Measurements from ENCODE around the gene LIMS2. TPM values are rescaled to one million over a fixed set of nuclear protein-coding genes. Genes with fewer than 3 reads are reported as not detected.

The LIMS2 gene
- total and polyA plus RNA-seq, 2 of the 8 experiments (the other 6 are each of a cell fraction or from before 2014, with no cell fraction given): 3.3 to 4.8 TPM

DNA sequence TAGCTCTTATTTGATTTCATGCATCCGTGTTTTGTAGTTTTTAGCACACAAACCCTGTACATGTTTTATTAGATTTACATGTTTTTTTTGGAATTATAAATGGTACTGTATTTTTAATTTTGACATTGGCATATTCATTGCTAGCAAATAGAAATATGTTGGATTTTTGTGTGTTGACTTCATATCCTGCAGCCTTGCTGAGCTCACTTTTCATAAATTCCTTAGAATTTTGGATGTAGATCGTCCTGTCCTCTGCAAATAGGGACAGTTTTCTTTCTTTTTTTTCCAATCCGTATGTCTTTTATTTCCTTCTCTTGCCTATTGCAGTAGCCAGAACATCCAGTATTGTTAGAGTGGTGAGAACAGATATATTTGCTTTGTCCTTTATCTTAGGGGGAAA lies 76.1 kb downstream of the LIMS2 start:
- H2BK12ac ChIP-seq (ENCODE audit: low read depth, low read length): no peak overlapping the region
- no peaks in the 10 kb centered on the region for H3K36me3 ChIP-seq (ENCODE audit: control insufficient read depth in 2 of 4, insufficient read depth in 4 of 4, low read length in 3 of 4)
- DNase-seq (ENCODE audit: low read depth in 1 of 2, low spot score in 2 of 2): no peak
- no peak overlapping the region for H2BK5ac ChIP-seq (ENCODE audit: low read depth, low read length)
- no peak overlapping the region for H2BK15ac ChIP-seq (ENCODE audit: low read length)
- no peak overlapping the region for H2BK20ac ChIP-seq (ENCODE audit: low read length)
- no peak overlapping the region for H3K4me2 ChIP-seq (ENCODE audit: insufficient read depth in 1 of 2, low read depth in 2 of 2, low read length in 2 of 2)
- no peaks in the 10 kb centered on the region for H3K23me2 ChIP-seq (ENCODE audit: low read depth, low read length)
- H3K27ac ChIP-seq (ENCODE audit: low read depth, low read length): no peak overlapping the region
- H2BK120ac ChIP-seq (replicated peaks; ENCODE audit: low read depth, low read length): no peak overlapping the region
- no peaks in the 10 kb centered on the region for H3K79me1 ChIP-seq (ENCODE audit: low read depth, low read length)
- no peak overlapping the region for H3K14ac ChIP-seq (ENCODE audit: insufficient read length)
- FAIRE-seq: no peak
- ChIA-PET POLR2A (ENCODE audit: partially characterized antibody) (no interaction called here), CTCF (ENCODE audit: partially characterized antibody) (interaction anchor here (0.7 to 2.0 kb wide), 5 partner anchors 8 to 97 kb away, joined by 3 to 6 read pairs (median 4); no protein-coding TSS in a partner anchor)
- H3K4ac ChIP-seq (replicated peaks; ENCODE audit: insufficient read length, low read depth, low read length): no peak overlapping the region
- no peaks in the 10 kb centered on the region for H3K79me2 ChIP-seq (ENCODE audit: control insufficient read depth in 1 of 2, insufficient read depth in 2 of 2, low read length in 2 of 2)
- 94% methylated on average over 3 of the region's 3 CpGs; no CpG with 5 or more reads in 1 of the 2 experiments for WGBS, 2 experiments (ENCODE audit: extremely low coverage in 1 of 2, insufficient coverage in 1 of 2, insufficient read length in 1 of 2, insufficient replicate concordance in 2 of 2, low coverage in 1 of 2, low lambda C conversion rate in 2 of 2, missing lambda C conversion rate in 1 of 2)
- no peak overlapping the region for H3K4me3 ChIP-seq (ENCODE audit: extremely low read depth in 1 of 4, insufficient read depth in 2 of 4, low read depth in 3 of 4, low read length in 4 of 4)
- H4K91ac ChIP-seq (replicated peaks; ENCODE audit: insufficient read length, low read length): no peak overlapping the region
- H2AFZ ChIP-seq (ENCODE audit: low read length): no peak overlapping the region
- H3K56ac ChIP-seq (replicated peaks; ENCODE audit: insufficient read length, low read depth, low read length): no peak overlapping the region
- H3K27me3 ChIP-seq (replicated peaks in 1 of 4; ENCODE audit: control insufficient read depth in 3 of 4, extremely low read depth in 1 of 4, insufficient read depth in 3 of 4, low read length in 3 of 4): peaks cover 0 to 2% (median 0%) of the 10 kb centered on the region in 4 experiments; a peak in 1 of 7 replicates
- TF ChIP-seq ZNF274 (IDR thresholded peaks at IDR 0.05; ENCODE audit: borderline replicate concordance, extremely low read depth, low read length) (no peak), KDM5A (IDR thresholded peaks at IDR 0.05; ENCODE audit: low read length) (no peak), SRF (IDR thresholded peaks at IDR 0.05; ENCODE audit: low read depth, low read length) (no peak), SP1 (IDR thresholded peaks at IDR 0.05; ENCODE audit: low read depth, low read length) (no peak), EZH2 (IDR thresholded peaks at IDR 0.05; ENCODE audit: low read depth, low read length, severe bottlenecking) (no peak), TBP (IDR thresholded peaks at IDR 0.05; ENCODE audit: low read depth, low read length) (no peak), RXRA (IDR thresholded peaks at IDR 0.05; ENCODE audit: insufficient read depth, low read depth, low read length) (no peak), POLR2A (IDR thresholded peaks at IDR 0.05; ENCODE audit: control extremely low read depth in 1 of 2, low read depth in 2 of 2, low read length in 2 of 2) (no peak)
- TF ChIP-seq, protein P1, sequence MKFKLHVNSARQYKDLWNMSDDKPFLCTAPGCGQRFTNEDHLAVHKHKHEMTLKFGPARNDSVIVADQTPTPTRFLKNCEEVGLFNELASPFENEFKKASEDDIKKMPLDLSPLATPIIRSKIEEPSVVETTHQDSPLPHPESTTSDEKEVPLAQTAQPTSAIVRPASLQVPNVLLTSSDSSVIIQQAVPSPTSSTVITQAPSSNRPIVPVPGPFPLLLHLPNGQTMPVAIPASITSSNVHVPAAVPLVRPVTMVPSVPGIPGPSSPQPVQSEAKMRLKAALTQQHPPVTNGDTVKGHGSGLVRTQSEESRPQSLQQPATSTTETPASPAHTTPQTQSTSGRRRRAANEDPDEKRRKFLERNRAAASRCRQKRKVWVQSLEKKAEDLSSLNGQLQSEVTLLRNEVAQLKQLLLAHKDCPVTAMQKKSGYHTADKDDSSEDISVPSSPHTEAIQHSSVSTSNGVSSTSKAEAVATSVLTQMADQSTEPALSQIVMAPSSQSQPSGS (IDR thresholded peaks at IDR 0.05; ENCODE audit: low read length): no peak
- TF ChIP-seq, protein P2, sequence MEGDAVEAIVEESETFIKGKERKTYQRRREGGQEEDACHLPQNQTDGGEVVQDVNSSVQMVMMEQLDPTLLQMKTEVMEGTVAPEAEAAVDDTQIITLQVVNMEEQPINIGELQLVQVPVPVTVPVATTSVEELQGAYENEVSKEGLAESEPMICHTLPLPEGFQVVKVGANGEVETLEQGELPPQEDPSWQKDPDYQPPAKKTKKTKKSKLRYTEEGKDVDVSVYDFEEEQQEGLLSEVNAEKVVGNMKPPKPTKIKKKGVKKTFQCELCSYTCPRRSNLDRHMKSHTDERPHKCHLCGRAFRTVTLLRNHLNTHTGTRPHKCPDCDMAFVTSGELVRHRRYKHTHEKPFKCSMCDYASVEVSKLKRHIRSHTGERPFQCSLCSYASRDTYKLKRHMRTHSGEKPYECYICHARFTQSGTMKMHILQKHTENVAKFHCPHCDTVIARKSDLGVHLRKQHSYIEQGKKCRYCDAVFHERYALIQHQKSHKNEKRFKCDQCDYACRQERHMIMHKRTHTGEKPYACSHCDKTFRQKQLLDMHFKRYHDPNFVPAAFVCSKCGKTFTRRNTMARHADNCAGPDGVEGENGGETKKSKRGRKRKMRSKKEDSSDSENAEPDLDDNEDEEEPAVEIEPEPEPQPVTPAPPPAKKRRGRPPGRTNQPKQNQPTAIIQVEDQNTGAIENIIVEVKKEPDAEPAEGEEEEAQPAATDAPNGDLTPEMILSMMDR (IDR thresholded peaks at IDR 0.05; ENCODE audit: control extremely low read depth in 1 of 3, insufficient read depth in 1 of 3, low read depth in 1 of 3, low read length in 3 of 3): no peak
- no peak overlapping the region for H3K18ac ChIP-seq (ENCODE audit: extremely low read depth, low read length)
- H4K8ac ChIP-seq (ENCODE audit: extremely low read depth, insufficient read depth, low read length): no peak overlapping the region
- no peak overlapping the region for H3K9ac ChIP-seq (replicated peaks in 1 of 4; ENCODE audit: extremely low read depth in 1 of 4, low read depth in 3 of 4, low read length in 3 of 4)
- no peak overlapping the region for H2AK5ac ChIP-seq (ENCODE audit: low read depth, low read length)
- H3K4me1 ChIP-seq (replicated peaks in 1 of 4; ENCODE audit: control insufficient read depth in 3 of 4, insufficient read depth in 4 of 4, low read length in 3 of 4): no peaks in the 10 kb centered on the region
- H3K9me3 ChIP-seq (ENCODE audit: insufficient read depth in 2 of 2, low read depth in 1 of 2, low read length in 1 of 2): no peaks in the 10 kb centered on the region; a peak in 1 of 4 replicates
- no peak overlapping the region for H3K23ac ChIP-seq (ENCODE audit: insufficient read length)
- no peak overlapping the region for H4K5ac ChIP-seq (ENCODE audit: insufficient read length, low read depth, low read length)
- H4K20me1 ChIP-seq (replicated peaks in 1 of 2; ENCODE audit: control insufficient read depth in 1 of 2, insufficient read depth in 2 of 2, low read length in 2 of 2): no peaks in the 10 kb centered on the region
